CD8-positive, alpha-beta memory T cell (primary cell): ENCODE data around the gene HPN. TPM values are rescaled to one million over a fixed set of nuclear protein-coding genes. Genes with fewer than 3 reads are reported as not detected.
"Not testable (repeated sequence)": the region's sequence is repeated elsewhere in the genome, so short reads cannot be mapped to it uniquely, and the experiment has no call there.

Experiments used
- CTCF ChIA-PET: fragments of 350-600 bp; sonication (Branson Sonifier 250); formaldehyde crosslinking; loops from one replicate; lab custom pipeline; 2021; ENCODE audit warnings: antibody characterized with exemption; lab: Charles Lee
- POLR2A ChIA-PET: fragments of 350-600 bp; sonication (Branson Sonifier 250); formaldehyde crosslinking; loops from one replicate; lab custom pipeline; 2021; ENCODE audit warnings: antibody characterized with exemption; lab: Charles Lee
- DNase-seq, 5 donors: peaks; one replicate each; pipeline versions ENCODE4 v3.0.0 to v3.0.0-alpha.2; 2020 to 2022; ENCODE audit warnings: mixed read lengths in 1 of 5
- H3K27ac ChIP-seq: one replicate; pipeline ENCODE4 v1.7.0; 2013; ENCODE audit warnings: low read depth, mild to moderate bottlenecking, low read length, moderate library complexity
- H3K27me3 ChIP-seq: 2 replicates; pipeline ENCODE4 v1.7.0; 2013; ENCODE audit warnings: low read length, mild to moderate bottlenecking; ENCODE audit not compliant: insufficient read depth, poor library complexity, severe bottlenecking
- H3K36me3 ChIP-seq: 2 replicates; pipeline ENCODE4 v1.7.0; 2013; ENCODE audit warnings: mild to moderate bottlenecking, low read length, moderate library complexity; ENCODE audit not compliant: insufficient read depth
- H3K4me1 ChIP-seq: 2 replicates; pipeline ENCODE4 v1.7.0; 2013; ENCODE audit warnings: mild to moderate bottlenecking, low read length, moderate library complexity; ENCODE audit not compliant: insufficient read depth
- H3K4me3 ChIP-seq: 2 replicates; pipeline ENCODE4 v1.7.0; 2013; ENCODE audit warnings: mild to moderate bottlenecking, low read length
- H3K9me3 ChIP-seq: 2 replicates; pipeline ENCODE4 v1.7.0; 2013; ENCODE audit warnings: mild to moderate bottlenecking, low read length
- H3K27ac Mint-ChIP-seq, 8 donors: one replicate each; pipeline ENCODE4 v1.8.0; 2020 to 2021; ENCODE audit warnings: mixed read lengths in 8 of 8, mild to moderate bottlenecking in 6 of 8, inconsistent platforms in 3 of 8, moderate library complexity in 3 of 8
- H3K27me3 Mint-ChIP-seq, 2 donors: one replicate each; pipeline ENCODE4 v1.8.0; 2020 to 2021; ENCODE audit warnings: mixed read lengths in 2 of 2, mild to moderate bottlenecking in 1 of 2, moderate library complexity in 1 of 2
- H3K36me3 Mint-ChIP-seq, 3 donors: one replicate each; pipeline ENCODE4 v1.8.0; 2020 to 2021; ENCODE audit warnings: mixed read lengths in 3 of 3, inconsistent platforms in 1 of 3, mild to moderate bottlenecking in 1 of 3
- H3K4me1 Mint-ChIP-seq, 3 donors: one replicate each; pipeline ENCODE4 v1.8.0; 2020 to 2021; ENCODE audit warnings: mixed read lengths in 3 of 3, inconsistent platforms in 1 of 3, mild to moderate bottlenecking in 1 of 3
- H3K4me3 Mint-ChIP-seq, 7 donors: one replicate each; pipeline ENCODE4 v1.8.0; 2020 to 2021; ENCODE audit warnings: mixed read lengths in 7 of 7, mild to moderate bottlenecking in 6 of 7, moderate library complexity in 4 of 7, inconsistent platforms in 2 of 7
- H3K9me3 Mint-ChIP-seq, 5 donors: one replicate each; pipeline ENCODE4 v1.8.0; 2020 to 2022; ENCODE audit warnings: mixed read lengths in 5 of 5, mild to moderate bottlenecking in 3 of 5, moderate library complexity in 2 of 5, inconsistent platforms in 1 of 5
- polyA plus RNA-seq: library from polyadenylated mRNA; unstranded; fragments of 300-500 nt; fragmentation: Illumina TruSeq; gene quantifications from one replicate; pipeline ENCODE4 v1.2.3, GENCODE V29; 2021
- total RNA-seq, 2 experiments: library from RNA; stranded (reverse); gene quantifications; one replicate each; pipeline ENCODE4 v1.2.3, GENCODE V29; 2021

The HPN gene
- total and polyA plus RNA-seq, 3 experiments from 2014 or later: 0.53 TPM; not detected in 2

DNA sequence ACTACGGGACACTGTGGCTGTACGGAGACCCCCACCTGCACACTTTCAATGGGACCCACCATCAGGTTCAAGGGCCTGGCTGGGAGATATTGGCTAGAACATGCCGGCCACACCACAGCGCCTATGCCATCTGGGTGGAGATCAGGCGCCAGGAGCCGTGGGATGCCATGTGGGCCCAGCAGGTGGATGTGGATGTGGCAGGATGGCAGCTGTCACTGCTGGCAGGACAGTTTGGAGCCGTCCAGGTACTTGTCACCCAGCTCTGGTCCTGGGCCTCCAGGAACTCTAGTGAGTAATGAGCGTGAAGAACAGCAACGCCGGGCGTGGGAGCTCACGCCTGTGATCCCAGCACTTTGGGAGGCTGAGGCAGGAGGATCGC lies 58.4 kb downstream of the HPN start:
- no peaks in the 10 kb centered on the region for H3K27me3 Mint-ChIP-seq
- H3K4me1 Mint-ChIP-seq: no peaks in the 10 kb centered on the region
- ChIA-PET POLR2A (no interaction called here), CTCF (interaction anchor here (1.9 kb wide), 1 partner anchor 10 kb away, joined by 5 read pairs; no protein-coding TSS in a partner anchor)
- Histone ChIP-seq H3K4me1 (no peaks in the 10 kb centered on the region), H3K9me3 (no peaks in the 10 kb centered on the region), H3K4me3 (no peak overlapping the region), H3K36me3 (no peaks in the 10 kb centered on the region), H3K27me3 (no peaks in the 10 kb centered on the region), H3K27ac (no peak overlapping the region)
- no peak for DNase-seq
- H3K9me3 Mint-ChIP-seq: no peaks in the 10 kb centered on the region
- no peaks in the 10 kb centered on the region for H3K36me3 Mint-ChIP-seq
- no peak overlapping the region for H3K27ac Mint-ChIP-seq
- no peak overlapping the region for H3K4me3 Mint-ChIP-seq

DNA sequence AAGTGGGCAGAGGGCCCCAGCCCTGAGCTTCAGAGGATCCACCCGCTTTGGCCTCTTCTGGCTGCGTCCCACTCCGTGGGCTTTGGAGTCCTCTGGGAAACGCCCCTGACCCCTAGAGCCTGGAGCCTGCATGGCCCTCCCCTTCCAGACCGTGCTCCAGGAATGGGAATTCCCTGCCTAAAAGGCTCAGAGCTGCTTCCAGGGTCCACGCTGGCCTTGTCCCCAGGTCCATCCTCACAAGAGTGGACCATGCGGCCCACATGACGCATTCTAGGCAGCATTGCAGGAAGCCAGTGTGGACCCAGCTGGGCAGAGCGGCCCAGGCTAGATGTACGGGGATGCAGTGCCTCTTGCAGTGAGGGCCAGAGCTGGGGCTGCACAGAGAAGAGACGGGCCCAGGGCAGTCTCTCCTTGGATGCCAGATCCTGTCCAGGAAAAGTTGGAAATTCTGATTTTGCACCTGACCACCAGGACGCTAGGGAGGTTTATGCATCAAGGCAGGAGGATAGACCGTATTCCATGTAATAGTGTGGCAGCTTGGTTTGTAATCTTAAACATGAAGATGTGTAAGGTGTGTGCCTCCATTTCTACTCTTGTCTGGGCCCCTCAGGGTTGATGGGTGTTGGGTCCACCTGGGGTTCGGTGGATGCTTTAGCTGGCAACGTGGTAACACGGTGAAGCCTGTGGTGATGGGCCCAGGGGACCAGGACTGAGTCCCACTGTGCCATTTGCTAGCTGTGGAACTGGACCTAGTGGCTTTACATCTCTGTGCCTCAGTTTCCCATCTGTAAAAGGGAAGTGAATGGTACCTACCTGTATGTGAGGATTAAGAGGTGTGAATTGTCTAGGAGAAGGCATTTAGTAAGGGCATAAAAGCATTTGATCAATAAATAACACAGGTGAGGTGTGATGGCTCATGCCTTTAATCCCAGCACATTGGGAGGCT lies 59.3 kb downstream of the HPN start:
- H3K9me3 Mint-ChIP-seq: no peaks in the 10 kb centered on the region
- H3K36me3 Mint-ChIP-seq: no peaks in the 10 kb centered on the region
- H3K27ac ChIP-seq: no peak overlapping the region
- H3K4me3 ChIP-seq: no peak overlapping the region
- H3K36me3 ChIP-seq: no peaks in the 10 kb centered on the region
- DNase-seq: no peak
- H3K4me3 Mint-ChIP-seq: no peak overlapping the region
- H3K27ac Mint-ChIP-seq: peak overlapping the region in 2 of 8 donors; percentile 29
- no peaks in the 10 kb centered on the region for H3K4me1 Mint-ChIP-seq
- POLR2A ChIA-PET: no interaction called here
- no peaks in the 10 kb centered on the region for H3K27me3 ChIP-seq
- CTCF ChIA-PET: interaction anchor here (0.8 to 1.9 kb wide), 3 partner anchors 11 to 128 kb away, joined by 3 to 5 read pairs (median 3); no protein-coding TSS in a partner anchor
- no peaks in the 10 kb centered on the region for H3K9me3 ChIP-seq
- no peaks in the 10 kb centered on the region for H3K4me1 ChIP-seq
- H3K27me3 Mint-ChIP-seq: no peaks in the 10 kb centered on the region

GRCh38 chr19:35101949-35102348 lies 60.4 kb downstream of the HPN start:
- H3K9me3 ChIP-seq, DNase-seq, H3K27me3 Mint-ChIP-seq, H3K36me3 ChIP-seq, POLR2A ChIA-PET, H3K4me1 Mint-ChIP-seq, CTCF ChIA-PET, H3K4me3 ChIP-seq, H3K4me1 ChIP-seq, H3K27ac ChIP-seq, H3K4me3 Mint-ChIP-seq, H3K36me3 Mint-ChIP-seq, H3K9me3 Mint-ChIP-seq, H3K27ac Mint-ChIP-seq, H3K27me3 ChIP-seq: not testable (repeated sequence)

DNA sequence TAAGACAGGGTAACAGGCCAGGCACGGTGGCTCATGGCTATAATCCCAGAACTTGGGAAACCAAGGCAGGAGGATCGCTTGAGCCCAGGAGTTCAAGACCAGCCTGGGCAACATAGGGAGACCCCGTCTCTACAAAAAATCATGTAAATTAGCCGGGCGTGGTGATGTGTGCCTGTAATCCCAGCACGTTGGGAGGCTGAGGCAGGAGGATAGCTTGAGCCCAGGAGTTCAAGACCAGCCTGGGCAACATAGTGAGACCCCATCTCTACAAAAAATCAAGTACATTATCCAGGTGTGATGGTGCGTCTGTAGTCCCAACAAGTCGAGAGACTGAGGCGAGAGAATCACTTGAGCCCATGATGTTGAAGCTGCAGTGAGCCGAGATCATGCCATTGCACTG lies 62.1 kb downstream of the HPN start:
- H3K27me3 Mint-ChIP-seq, H3K27me3 ChIP-seq, H3K4me3 Mint-ChIP-seq, H3K4me3 ChIP-seq, H3K36me3 Mint-ChIP-seq, H3K9me3 Mint-ChIP-seq, POLR2A ChIA-PET, H3K4me1 Mint-ChIP-seq, H3K4me1 ChIP-seq, DNase-seq, H3K9me3 ChIP-seq, H3K36me3 ChIP-seq, CTCF ChIA-PET, H3K27ac ChIP-seq: not testable (repeated sequence)
- peak overlapping the region in 3 of 8 donors; percentile 39 to 77 (median 72) for H3K27ac Mint-ChIP-seq

- Histone ChIP-seq H3K9me3 (no peaks in the 10 kb centered on the region), H3K36me3 (no peaks in the 10 kb centered on the region), H3K27me3 (no peaks in the 10 kb centered on the region), H3K4me1 (no peaks in the 10 kb centered on the region), H3K4me3 (no peak overlapping the region), H3K27ac (no peak overlapping the region)
- Mint-ChIP-seq H3K36me3 (no peaks in the 10 kb centered on the region), H3K27ac (peak overlapping the region in 1 of 8 donors; percentile 16), H3K9me3 (no peaks in the 10 kb centered on the region), H3K4me1 (no peaks in the 10 kb centered on the region), H3K27me3 (peaks cover 0 to 4% of the 10 kb centered on the region in 2 donors), H3K4me3 (no peak overlapping the region)
- POLR2A ChIA-PET: no interaction called here
- CTCF ChIA-PET: no interaction called here
- no peak for DNase-seq
Observed at GRCh38 chr19:35104361-35104760, 62.8 kb downstream of the HPN start.

GRCh38 chr19:35105047-35105410 lies 63.5 kb downstream of the HPN start:
- no peak overlapping the region for H3K27ac Mint-ChIP-seq

GRCh38 chr19:35105411-35106290 lies 64.1 kb downstream of the HPN start:
- no peaks in the 10 kb centered on the region for H3K36me3 ChIP-seq
- no peaks in the 10 kb centered on the region for H3K4me1 ChIP-seq
- no peak for DNase-seq
- Mint-ChIP-seq H3K27me3 (peaks cover 0 to 5% of the 10 kb centered on the region in 2 donors), H3K36me3 (no peaks in the 10 kb centered on the region), H3K27ac (peak overlapping the region in 2 of 8 donors; percentile 6 to 56), H3K4me3 (no peak overlapping the region), H3K4me1 (no peaks in the 10 kb centered on the region), H3K9me3 (no peaks in the 10 kb centered on the region)
- POLR2A ChIA-PET: no interaction called here
- CTCF ChIA-PET: interaction anchor here (1.2 kb wide), 1 partner anchor 61 kb away, joined by 3 read pairs; no protein-coding TSS in a partner anchor
- H3K4me3 ChIP-seq: no peak overlapping the region
- H3K27ac ChIP-seq: no peak overlapping the region
- H3K9me3 ChIP-seq: no peaks in the 10 kb centered on the region
- H3K27me3 ChIP-seq: no peaks in the 10 kb centered on the region

More at GRCh38 chr19:35105047-35105410, 63.5 kb downstream of the HPN start:
- Mint-ChIP-seq H3K9me3 (no peaks in the 10 kb centered on the region), H3K27me3 (peaks cover 0 to 4% of the 10 kb centered on the region in 2 donors), H3K36me3 (no peaks in the 10 kb centered on the region), H3K4me3 (no peak overlapping the region), H3K4me1 (no peaks in the 10 kb centered on the region)
- Histone ChIP-seq H3K4me1 (no peaks in the 10 kb centered on the region), H3K9me3 (no peaks in the 10 kb centered on the region), H3K27me3 (no peaks in the 10 kb centered on the region), H3K27ac (no peak overlapping the region), H3K4me3 (no peak overlapping the region), H3K36me3 (no peaks in the 10 kb centered on the region)
- CTCF ChIA-PET: no interaction called here
- no peak for DNase-seq
- POLR2A ChIA-PET: no interaction called here

DNA sequence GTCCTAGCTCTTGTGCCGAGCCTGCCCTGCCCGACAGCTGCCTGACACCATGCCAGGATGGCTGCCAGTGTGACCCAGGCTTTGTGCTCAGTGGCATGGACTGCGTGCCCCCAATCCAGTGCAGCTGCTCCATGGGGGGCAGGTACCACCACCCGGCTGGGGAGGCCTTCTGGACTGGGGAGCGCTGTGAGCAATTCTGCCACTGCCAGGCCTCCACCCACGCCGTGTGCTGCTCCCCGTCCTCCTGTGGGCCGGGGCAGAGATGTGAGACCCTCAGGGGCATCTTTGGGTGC lies 64.7 kb downstream of the HPN start:
- Histone ChIP-seq H3K36me3 (no peaks in the 10 kb centered on the region), H3K4me1 (no peaks in the 10 kb centered on the region), H3K27me3 (no peaks in the 10 kb centered on the region), H3K9me3 (no peaks in the 10 kb centered on the region), H3K4me3 (no peak overlapping the region), H3K27ac (no peak overlapping the region)
- Mint-ChIP-seq H3K36me3 (no peaks in the 10 kb centered on the region), H3K27ac (peak overlapping the region in 3 of 8 donors; percentile 6 to 56 (median 29)), H3K27me3 (peaks cover 0 to 7% of the 10 kb centered on the region in 2 donors), H3K4me3 (no peak overlapping the region), H3K4me1 (no peaks in the 10 kb centered on the region), H3K9me3 (no peaks in the 10 kb centered on the region)
- CTCF ChIA-PET: interaction anchor here (1.2 kb wide), 1 partner anchor 62 kb away, joined by 3 read pairs; no protein-coding TSS in a partner anchor
- POLR2A ChIA-PET: no interaction called here
- DNase-seq: no peak
